GM23248 (cell line): ENCODE measurements around the gene LY6G6D.

ENCODE experiments used
- EZH2 ChIP-seq: fragments of 200-600 bp; sonication (generic); IDR thresholded peaks from 2 replicates; pipeline ENCODE4 v1.6.1; 2018; ENCODE audit warnings: antibody characterized with exemption, mild to moderate bottlenecking; ENCODE audit not compliant: insufficient read depth, poor library complexity, severe bottlenecking
- EZH2phosphoT487 ChIP-seq: fragments of 200-600 bp; sonication (generic); IDR thresholded peaks from 2 replicates; pipeline ENCODE4 v1.6.1; 2018; ENCODE audit warnings: antibody characterized with exemption, moderate library complexity, mild to moderate bottlenecking, low read depth; ENCODE audit not compliant: insufficient read depth

GRCh38 chr6:31733734-31734133 is 18.6 kb downstream of the LY6G6D start:
- TF ChIP-seq EZH2 = no peak
- TF ChIP-seq EZH2phosphoT487 = no peak
